ENCODE measurements around the gene C2orf69.

C2orf69 gene

GRCh38 chr2:199968126-199968525, 57.0 kb downstream of the C2orf69 start:
- DNase-seq (ENCODE audit: low spot score), result no peak

DNA sequence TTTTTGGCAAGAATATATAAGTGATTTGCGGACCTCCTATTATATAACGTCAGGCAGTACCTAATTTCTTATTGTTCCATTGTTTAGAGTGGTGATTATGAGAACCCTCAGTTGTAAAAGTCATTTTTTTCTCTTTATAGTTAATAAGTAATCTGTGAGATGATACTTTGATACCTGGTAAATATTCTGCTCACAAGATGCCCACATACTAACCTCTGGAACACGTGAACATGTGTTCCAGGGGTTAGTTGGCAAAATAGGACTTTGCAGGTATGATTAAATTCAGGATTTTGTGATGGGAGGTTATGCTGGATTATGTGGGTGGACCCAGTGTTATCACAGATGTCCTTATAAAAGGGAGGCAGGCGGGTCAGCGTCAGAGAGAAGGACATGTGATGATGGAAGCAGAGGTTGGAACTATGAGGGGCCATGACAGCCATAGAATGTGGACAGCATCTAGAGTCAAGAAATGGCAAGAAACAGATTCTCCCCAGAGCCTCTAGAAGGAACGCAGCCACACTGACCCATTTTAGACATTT, 61.1 kb downstream of the C2orf69 start:
- no peak for DNase-seq (ENCODE audit: low spot score)

DNA sequence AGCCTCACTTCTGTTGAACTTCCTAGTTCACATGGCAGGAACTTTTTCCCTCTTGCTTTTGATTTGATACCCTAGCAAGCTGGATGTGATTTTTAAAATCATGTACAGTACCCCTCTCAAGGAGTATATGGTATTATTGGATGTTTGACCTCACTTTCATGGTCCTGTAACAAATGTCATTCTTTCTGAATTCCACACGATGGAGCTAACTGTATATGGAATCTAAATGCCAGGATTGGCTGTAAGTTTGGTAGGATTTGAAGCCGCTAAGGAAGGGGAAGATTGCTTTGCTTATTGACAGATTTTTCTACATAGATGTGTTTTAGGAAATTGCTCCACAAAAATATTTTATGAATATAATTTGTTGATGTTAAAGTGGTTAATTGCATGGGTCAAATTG, 62.6 kb downstream of the C2orf69 start:
- DNase-seq (ENCODE audit: low spot score), result peak; percentile 33

GRCh38 chr2:199975273-199975895, 64.3 kb downstream of the C2orf69 start:
- no peak for DNase-seq (ENCODE audit: low spot score)

All from iPS-NIHi11 (cell line).